ENCODE measurements around the gene ST6GAL2.
A peak's percentile ranks its signal among the peaks of the same experiment; 100 is the strongest.

ST6GAL2 gene

GRCh38 chr2:106885971-106886915, at the start of gene ST6GAL2:
TSS of gene ST6GAL2 (minus strand) at chr2:106886167. CDS start at chr2:106843977, 42,190 bp downstream.
- DNase-seq (ENCODE audit: low spot score), result peak; percentile 27
- in situ Hi-C loops (cut with MboI; ENCODE audit: low sequenced_read_pairs, unreplicated experiment), result no loop called here
- no peak for TF ChIP-seq CTCF (IDR thresholded peaks at IDR 0.05; ENCODE audit: borderline replicate concordance, control extremely low read depth, extremely low read depth, insufficient read depth, missing control alignments)

- no peak for DNase-seq (ENCODE audit: low spot score)
- in situ Hi-C loops (cut with MboI; ENCODE audit: low sequenced_read_pairs, unreplicated experiment), result no loop called here
- TF ChIP-seq CTCF (IDR thresholded peaks at IDR 0.05; ENCODE audit: borderline replicate concordance, control extremely low read depth, extremely low read depth, insufficient read depth, missing control alignments), result no peak
Measured at GRCh38 chr2:106932644-106933043, 46.7 kb upstream of the ST6GAL2 start.

- no peak for TF ChIP-seq CTCF (IDR thresholded peaks at IDR 0.05; ENCODE audit: borderline replicate concordance, control extremely low read depth, extremely low read depth, insufficient read depth, missing control alignments)
- in situ Hi-C loops (cut with MboI; ENCODE audit: low sequenced_read_pairs, unreplicated experiment), result no loop called here
- DNase-seq (ENCODE audit: low spot score), result no peak
Measured at GRCh38 chr2:106931717-106932335, 45.9 kb upstream of the ST6GAL2 start.

GRCh38 chr2:106921451-106921850, 35.5 kb upstream of the ST6GAL2 start:
- DNase-seq (ENCODE audit: low spot score), result no peak
- in situ Hi-C loops (cut with MboI; ENCODE audit: low sequenced_read_pairs, unreplicated experiment), result no loop called here
- TF ChIP-seq CTCF (IDR thresholded peaks at IDR 0.05; ENCODE audit: borderline replicate concordance, control extremely low read depth, extremely low read depth, insufficient read depth, missing control alignments), result no peak

- in situ Hi-C loops (cut with MboI; ENCODE audit: low sequenced_read_pairs, unreplicated experiment), result no loop called here
- TF ChIP-seq CTCF (IDR thresholded peaks at IDR 0.05; ENCODE audit: borderline replicate concordance, control extremely low read depth, extremely low read depth, insufficient read depth, missing control alignments), result no peak
- no peak for DNase-seq (ENCODE audit: low spot score)
Measured at GRCh38 chr2:106919012-106919411, 33.0 kb upstream of the ST6GAL2 start.

GRCh38 chr2:106904242-106904641, 18.3 kb upstream of the ST6GAL2 start:
- in situ Hi-C loops (cut with MboI; ENCODE audit: low sequenced_read_pairs, unreplicated experiment), result no loop called here
- no peak for TF ChIP-seq CTCF (IDR thresholded peaks at IDR 0.05; ENCODE audit: borderline replicate concordance, control extremely low read depth, extremely low read depth, insufficient read depth, missing control alignments)
- DNase-seq (ENCODE audit: low spot score), result no peak

Data from GM13976 (cell line).